ENCODE measurements around the gene SP2.
A peak's percentile ranks its signal among the peaks of the same experiment; 100 is the strongest.
"Not testable (repeated sequence)": the region's sequence is repeated elsewhere in the genome, so short reads cannot be mapped to it uniquely, and the experiment has no call there.

Gene SP2

GRCh38 chr17:47925678-47925988 lies 29.6 kb downstream of the SP2 start:
- DNase-seq: no peak

- no peak for DNase-seq
These were observed 31.9 kb downstream of the SP2 start for GRCh38 chr17:47927821-47928400.

GRCh38 chr17:47928415-47928814 lies 32.4 kb downstream of the SP2 start:
- no peak for DNase-seq

GRCh38 chr17:47929218-47930000 lies 33.4 kb downstream of the SP2 start:
- no peak for DNase-seq

GRCh38 chr17:47931848-47932247 lies 35.8 kb downstream of the SP2 start:
- no peak for DNase-seq

- no peak for DNase-seq
These were observed 38.8 kb downstream of the SP2 start for GRCh38 chr17:47934856-47935255.

- DNase-seq: not testable (repeated sequence)
These were observed 39.4 kb downstream of the SP2 start for GRCh38 chr17:47935468-47935867.

GRCh38 chr17:47935961-47936360 lies 39.9 kb downstream of the SP2 start:
- no peak for DNase-seq

GRCh38 chr17:47937941-47938340 lies 41.9 kb downstream of the SP2 start:
- DNase-seq: peak; percentile 49 to 60

- peak; percentile 98 for DNase-seq
These were observed 45.4 kb downstream of the SP2 start, which contains the start of gene PNPO for GRCh38 chr17:47941246-47942095. PNPO (plus strand) TSS chr17:47941571; CDS start chr17:47941676, 105 bp downstream.

- DNase-seq: no peak
These were observed 46.1 kb downstream of the SP2 start for GRCh38 chr17:47942096-47942510.

GRCh38 chr17:47942568-47942967 lies 46.5 kb downstream of the SP2 start:
- DNase-seq: no peak

GRCh38 chr17:47945080-47945479 lies 49.0 kb downstream of the SP2 start:
- peak; percentile 62 to 75 for DNase-seq

- DNase-seq: peak; percentile 54 to 62
These were observed 49.8 kb downstream of the SP2 start for GRCh38 chr17:47945529-47946508.

GRCh38 chr17:47946516-47946915 lies 50.5 kb downstream of the SP2 start:
- DNase-seq: no peak

GRCh38 chr17:47946929-47947397 lies 50.9 kb downstream of the SP2 start:
- peak; percentile 62 to 89 for DNase-seq

- no peak for DNase-seq
These were observed 52.7 kb downstream of the SP2 start for GRCh38 chr17:47948706-47949196.

GRCh38 chr17:47949197-47949759 lies 53.2 kb downstream of the SP2 start:
- DNase-seq: peak; percentile 52 to 90

GRCh38 chr17:47949946-47950345 lies 53.9 kb downstream of the SP2 start:
- DNase-seq: no peak

- no peak for DNase-seq
These were observed 54.4 kb downstream of the SP2 start for GRCh38 chr17:47950448-47950847.

- peak; percentile 76 to 80 for DNase-seq
These were observed 56.4 kb downstream of the SP2 start for GRCh38 chr17:47952171-47953021.
